H9 (cell line): ENCODE results near the gene MROH2A. TPM values are rescaled to one million over a fixed set of nuclear protein-coding genes. Genes with fewer than 3 reads are reported as not detected.

Source experiments
- DNase-seq: peaks from one replicate; pipeline ENCODE4 v3.0.0-alpha.2; 2017
- H2AFZ ChIP-seq: one replicate; pipeline ENCODE4 v1.6.1; 2013; ENCODE audit warnings: mild to moderate bottlenecking, low read length, control low read depth, moderate library complexity
- H2AK5ac ChIP-seq: 2 replicates; pipeline ENCODE4 v1.6.1; 2013; ENCODE audit warnings: low read length, control low read depth, mixed read lengths; ENCODE audit not compliant: insufficient read length
- H2BK120ac ChIP-seq: one replicate; pipeline ENCODE4 v1.6.1; 2013; ENCODE audit warnings: low read depth, mild to moderate bottlenecking, low read length, control low read depth, inconsistent platforms; ENCODE audit not compliant: poor library complexity, severe bottlenecking
- H2BK12ac ChIP-seq: 2 replicates; pipeline ENCODE4 v1.6.1; 2013; ENCODE audit warnings: low read length, control low read depth, mixed read lengths, low read depth; ENCODE audit not compliant: insufficient read length
- H2BK15ac ChIP-seq: 2 replicates; pipeline ENCODE4 v1.6.1; 2013; ENCODE audit warnings: low read depth, low read length, control low read depth
- H2BK20ac ChIP-seq: one replicate; pipeline ENCODE4 v1.6.1; 2013; ENCODE audit warnings: low read depth, mild to moderate bottlenecking, low read length, control low read depth, inconsistent platforms; ENCODE audit not compliant: poor library complexity, severe bottlenecking
- H2BK5ac ChIP-seq: 2 replicates; pipeline ENCODE4 v1.6.1; 2013; ENCODE audit warnings: low read length, control low read depth, mixed read lengths; ENCODE audit not compliant: insufficient read length
- H3K14ac ChIP-seq: 2 replicates; pipeline ENCODE4 v1.6.1; 2013; ENCODE audit warnings: low read length, control low read depth; ENCODE audit not compliant: insufficient read depth
- H3K18ac ChIP-seq: 2 replicates; pipeline ENCODE4 v1.6.1; 2013; ENCODE audit warnings: low read depth, mild to moderate bottlenecking, mixed read lengths, low read length, control low read depth; ENCODE audit not compliant: insufficient read length
- H3K23ac ChIP-seq: 2 replicates; pipeline ENCODE4 v1.6.1; 2013; ENCODE audit warnings: low read length, control low read depth, mixed read lengths, low read depth; ENCODE audit not compliant: insufficient read length
- H3K23me2 ChIP-seq: 2 replicates; pipeline ENCODE4 v1.6.1; 2013; ENCODE audit warnings: low read depth, mild to moderate bottlenecking, mixed read lengths, low read length, control low read depth; ENCODE audit not compliant: insufficient read length, poor library complexity, severe bottlenecking
- H3K27ac ChIP-seq: 2 replicates; pipeline ENCODE4 v1.5.1; 2013; ENCODE audit warnings: low read length, control low read depth, mixed read lengths, low read depth; ENCODE audit not compliant: insufficient read length
- H3K27me3 ChIP-seq: 2 replicates; pipeline ENCODE4 v1.6.1; 2013; ENCODE audit warnings: low read length, control low read depth, inconsistent platforms; ENCODE audit not compliant: insufficient read depth
- H3K4ac ChIP-seq: 2 replicates; pipeline ENCODE4 v1.6.1; 2013; ENCODE audit warnings: low read depth, mild to moderate bottlenecking, control low read depth, inconsistent platforms, low read length, moderate library complexity
- H3K4me1 ChIP-seq: 2 replicates; pipeline ENCODE4 v1.6.1; 2013; ENCODE audit warnings: low read length, control low read depth, inconsistent platforms; ENCODE audit not compliant: insufficient read depth
- H3K4me2 ChIP-seq: 2 replicates; pipeline ENCODE4 v1.6.1; 2013; ENCODE audit warnings: low read length, control low read depth, mixed read lengths; ENCODE audit not compliant: insufficient read length, insufficient read depth
- H3K56ac ChIP-seq: 2 replicates; pipeline ENCODE4 v1.6.1; 2013; ENCODE audit warnings: low read depth, mild to moderate bottlenecking, mixed read lengths, low read length, control low read depth; ENCODE audit not compliant: insufficient read length
- H3K79me1 ChIP-seq: 2 replicates; pipeline ENCODE4 v1.6.1; 2013; ENCODE audit warnings: low read depth, mild to moderate bottlenecking, moderate library complexity, low read length, control low read depth, inconsistent platforms; ENCODE audit not compliant: insufficient read depth, poor library complexity, severe bottlenecking
- H3K79me2 ChIP-seq: 2 replicates; pipeline ENCODE4 v1.6.1; 2013; ENCODE audit warnings: low read length, control low read depth, inconsistent platforms; ENCODE audit not compliant: insufficient read depth
- H3K9ac ChIP-seq: 2 replicates; pipeline ENCODE4 v1.6.1; 2013; ENCODE audit warnings: low read length, control low read depth, mixed read lengths; ENCODE audit not compliant: insufficient read length; ENCODE audit errors: extremely low read depth
- H3K9me3 ChIP-seq: one replicate; pipeline ENCODE4 v1.6.1; 2013; ENCODE audit warnings: low read depth, low read length, inconsistent platforms; ENCODE audit not compliant: control insufficient read depth
- H3T11ph ChIP-seq: one replicate; pipeline ENCODE4 v1.6.1; 2013; ENCODE audit warnings: mild to moderate bottlenecking, low read length, control low read depth, inconsistent platforms
- H4K20me1 ChIP-seq: one replicate; pipeline ENCODE4 v1.6.1; 2013; ENCODE audit not compliant: control insufficient read depth, insufficient read length, insufficient read depth
- H4K5ac ChIP-seq: 2 replicates; pipeline ENCODE4 v1.6.1; 2013; ENCODE audit warnings: low read depth, mild to moderate bottlenecking, mixed read lengths, low read length, control low read depth; ENCODE audit not compliant: insufficient read length
- H4K8ac ChIP-seq: replicated peaks from 2 replicates; pipeline ENCODE4 v1.6.1; 2013; ENCODE audit warnings: low read length, control low read depth, mixed read lengths, low read depth; ENCODE audit not compliant: insufficient read length
- H4K91ac ChIP-seq: 2 replicates; pipeline ENCODE4 v1.6.1; 2013; ENCODE audit warnings: low read depth, mild to moderate bottlenecking, moderate library complexity, mixed read lengths, low read length, control low read depth; ENCODE audit not compliant: insufficient read length
- H3K27ac Mint-ChIP-seq, 3 experiments: 2 replicates in 2 of 3; 3 replicates in 1 of 3; pipeline ENCODE4 v1.8.0; 2020 to 2021; ENCODE audit warnings: mixed read lengths in 3 of 3, mild to moderate bottlenecking in 1 of 3, moderate library complexity in 1 of 3
- H3K27me3 Mint-ChIP-seq: 2 replicates; pipeline ENCODE4 v1.8.0; 2021; ENCODE audit warnings: low read depth, mild to moderate bottlenecking, moderate library complexity, mixed read lengths
- H3K36me3 Mint-ChIP-seq, 3 experiments: 2 replicates in 2 of 3; 3 replicates in 1 of 3; pipeline ENCODE4 v1.8.0; 2020 to 2021; ENCODE audit warnings: low read depth in 3 of 3, mixed read lengths in 3 of 3; ENCODE audit not compliant: insufficient read depth in 1 of 3
- H3K4me1 Mint-ChIP-seq, 2 experiments: 2 replicates each; pipeline ENCODE4 v1.8.0; 2020; ENCODE audit warnings: mixed read lengths in 2 of 2
- H3K4me3 Mint-ChIP-seq, 2 experiments: 2 replicates in 1 of 2; 3 replicates in 1 of 2; pipeline ENCODE4 v1.8.0; 2020 to 2021; ENCODE audit warnings: mild to moderate bottlenecking in 2 of 2, mixed read lengths in 2 of 2, moderate library complexity in 1 of 2
- H3K9me3 Mint-ChIP-seq, 2 experiments: 2 replicates in 1 of 2; 3 replicates in 1 of 2; pipeline ENCODE4 v1.8.0; 2020; ENCODE audit warnings: mild to moderate bottlenecking in 2 of 2, mixed read lengths in 2 of 2, moderate library complexity in 1 of 2
- CTCF ChIP-seq: fragments of 200-600 bp; sonication (generic); conservative IDR thresholded peaks from 3 replicates; pipeline ENCODE4 v1.8.0; 2021; ENCODE audit warnings: antibody characterized with exemption, mild to moderate bottlenecking
- WGBS: extraction: QIAGEN DNeasy Blood & Tissue Kit; methylation state at CpG from one replicate; pipeline ENCODE4 v1.1.7; 2013; ENCODE audit warnings: missing lambda C conversion rate, low lambda C conversion rate, mixed read lengths; ENCODE audit not compliant: insufficient read length; ENCODE audit errors: extremely low coverage; 5-methylcytosine and 5-hydroxymethylcytosine counted together
- total RNA-seq: library from RNA; stranded (reverse); gene quantifications from 2 replicates; pipeline ENCODE4 v1.2.1, GENCODE V29; 2021

Gene MROH2A
- total RNA-seq, 1 experiment from 2014 or later: not detected

DNA sequence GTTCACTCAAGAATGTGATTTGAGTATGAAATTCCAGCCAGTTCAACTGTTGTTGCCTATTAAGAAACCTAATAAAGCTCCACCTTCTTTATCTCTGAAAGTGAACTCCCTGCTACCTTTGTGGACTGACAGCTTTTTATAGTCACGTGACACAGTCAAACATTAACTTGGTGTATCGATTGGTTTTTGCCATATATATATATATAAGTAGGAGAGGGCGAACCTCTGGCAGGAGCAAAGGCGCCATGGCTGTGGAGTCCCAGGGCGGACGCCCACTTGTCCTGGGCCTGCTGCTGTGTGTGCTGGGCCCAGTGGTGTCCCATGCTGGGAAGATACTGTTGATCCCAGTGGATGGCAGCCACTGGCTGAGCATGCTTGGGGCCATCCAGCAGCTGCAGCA is 18.1 kb upstream of the MROH2A start, which contains the start of gene UGT1A1:
TSS of gene UGT1A1 (plus strand) at position 228 of the 400 bp plus-strand sequence. CDS start at position 246, 18 bp downstream.
- no peak within 1 kb of the TSS for H2BK12ac ChIP-seq
- H2BK20ac ChIP-seq: no peak within 1 kb of the TSS
- H3K9me3 Mint-ChIP-seq: peaks cover under 1 to 1% of the 10 kb centered on the region in 2 experiments; a peak in 4 of 5 replicates
- H3K79me1 ChIP-seq: no peaks in the 10 kb centered on the region
- H3K4ac ChIP-seq: no peak within 1 kb of the TSS
- no peak within 1 kb of the TSS for H4K91ac ChIP-seq
- WGBS: no CpG with 5 or more reads among the region's 6 CpGs
- H3K9me3 ChIP-seq: no peaks in the 10 kb centered on the region
- no peak within 1 kb of the TSS for H3K9ac ChIP-seq
- no peaks in the 10 kb centered on the region for H4K20me1 ChIP-seq
- H4K8ac ChIP-seq: no peak within 1 kb of the TSS
- H3K4me1 ChIP-seq: no peaks in the 10 kb centered on the region
- H2BK5ac ChIP-seq: no peak within 1 kb of the TSS
- H2AFZ ChIP-seq: no peak within 1 kb of the TSS
- peak within 1 kb of the TSS in 1 of 3 experiments; percentile 7; a peak in 1 of 7 replicates for H3K27ac Mint-ChIP-seq
- no peak within 1 kb of the TSS for H3K4me2 ChIP-seq
- H3K4me1 Mint-ChIP-seq: no peaks in the 10 kb centered on the region
- H3K79me2 ChIP-seq: no peaks in the 10 kb centered on the region
- no peak for TF ChIP-seq CTCF
- H2BK120ac ChIP-seq: no peak within 1 kb of the TSS
- no peak within 1 kb of the TSS for H3K27ac ChIP-seq
- no peak within 1 kb of the TSS for H3K4me3 Mint-ChIP-seq
- no peak within 1 kb of the TSS for H3K18ac ChIP-seq
- H3K36me3 Mint-ChIP-seq: no peaks in the 10 kb centered on the region
- H3K14ac ChIP-seq: no peak within 1 kb of the TSS
- DNase-seq: no peak
- no peaks in the 10 kb centered on the region for H3K27me3 ChIP-seq
- H3K23ac ChIP-seq: no peak within 1 kb of the TSS
- H2BK15ac ChIP-seq: no peak within 1 kb of the TSS
- no peak within 1 kb of the TSS for H4K5ac ChIP-seq
- H3K23me2 ChIP-seq: no peaks in the 10 kb centered on the region
- no peak within 1 kb of the TSS for H2AK5ac ChIP-seq
- H3K27me3 Mint-ChIP-seq: peaks cover 8% of the 10 kb centered on the region
- H3T11ph ChIP-seq: no peak within 1 kb of the TSS
- no peak within 1 kb of the TSS for H3K56ac ChIP-seq
